Measurements from ENCODE around the gene GRID1. TPM values are rescaled to one million over a fixed set of nuclear protein-coding genes. Genes with fewer than 3 reads are reported as not detected.

GRID1 gene
- total RNA-seq, 2 experiments from 2014 or later = not detected

- ChIA-PET POLR2A (no interaction called here), CTCF (no interaction called here)
- no peaks in the 10 kb centered on the region for H3K27me3 Mint-ChIP-seq
Measured at GRCh38 chr10:85647741-85648140, 718.9 kb downstream of the GRID1 start.

GRCh38 chr10:85645926-85646711 lies 720.5 kb downstream of the GRID1 start:
- no peak for DNase-seq
- Mint-ChIP-seq H3K27ac (no peak overlapping the region), H3K27me3 (no peaks in the 10 kb centered on the region), H3K4me1 (no peaks in the 10 kb centered on the region), H3K9me3 (no peaks in the 10 kb centered on the region), H3K4me3 (no peak overlapping the region), H3K36me3 (ENCODE audit: low read depth) (no peaks in the 10 kb centered on the region)
- ChIA-PET CTCF (no interaction called here), POLR2A (no interaction called here)

More at GRCh38 chr10:85647741-85648140, 718.9 kb downstream of the GRID1 start:
- Mint-ChIP-seq H3K4me1 (no peaks in the 10 kb centered on the region), H3K4me3 (no peak overlapping the region), H3K27ac (no peak overlapping the region), H3K9me3 (no peaks in the 10 kb centered on the region), H3K36me3 (ENCODE audit: low read depth) (no peaks in the 10 kb centered on the region)
- DNase-seq = no peak

DNA sequence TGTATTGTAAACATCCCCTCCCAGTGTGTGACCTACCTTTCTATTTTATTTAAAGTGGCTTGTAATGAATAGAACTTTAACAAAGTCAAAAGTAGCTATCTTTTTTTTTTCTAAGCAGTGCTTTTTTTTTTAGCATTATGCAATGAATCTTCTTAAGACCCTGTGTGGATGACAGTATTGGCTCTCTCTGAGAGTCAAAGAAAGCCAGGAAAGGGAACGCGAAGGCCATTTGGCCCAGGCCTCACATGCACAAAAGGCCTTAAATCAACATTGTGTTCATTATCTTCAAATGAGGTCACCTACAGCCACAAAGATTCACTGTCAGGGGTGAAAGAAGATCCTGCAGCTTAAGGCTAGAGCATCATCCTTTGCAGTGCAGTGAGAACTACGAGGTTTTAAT lies 721.5 kb downstream of the GRID1 start:
- Mint-ChIP-seq H3K27ac (no peak overlapping the region), H3K4me3 (no peak overlapping the region), H3K9me3 (no peaks in the 10 kb centered on the region), H3K36me3 (ENCODE audit: low read depth) (no peaks in the 10 kb centered on the region), H3K27me3 (no peaks in the 10 kb centered on the region), H3K4me1 (no peaks in the 10 kb centered on the region)
- CTCF ChIA-PET = interaction anchor here (0.7 to 0.8 kb wide), 2 partner anchors 31 to 685 kb away, joined by 3 read pairs; no protein-coding TSS in a partner anchor
- POLR2A ChIA-PET = no interaction called here
- DNase-seq = no peak

DNA sequence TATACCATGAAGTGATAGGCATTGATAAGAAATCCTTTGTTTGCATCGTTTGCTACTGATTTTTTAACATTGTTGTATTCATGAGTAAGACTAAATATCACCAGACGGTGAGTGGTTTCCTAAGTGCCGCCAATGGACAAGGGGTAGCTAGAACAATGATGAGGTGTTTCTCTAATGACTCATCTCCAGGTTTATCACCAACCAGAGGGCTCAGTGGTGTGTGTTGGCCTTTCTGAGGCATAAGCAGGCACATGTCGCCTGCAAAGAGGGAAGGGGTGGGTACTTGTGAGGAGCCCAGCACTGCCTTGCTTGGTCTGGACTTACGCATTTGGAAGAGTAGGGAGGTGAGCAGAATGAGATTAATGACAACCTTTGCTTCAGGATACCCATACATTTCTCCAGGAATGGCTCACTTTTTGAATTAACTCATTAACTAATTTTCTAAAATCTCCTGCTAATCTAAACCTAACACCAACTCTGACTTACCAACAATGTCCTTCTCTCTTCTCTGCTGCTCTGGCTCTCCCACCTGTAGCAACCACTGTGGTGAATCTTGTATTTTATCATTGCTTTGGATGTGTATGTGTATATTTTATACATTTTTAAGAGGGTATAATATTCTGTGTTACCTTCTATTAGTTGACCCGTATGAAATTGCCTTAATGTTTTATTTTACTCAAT lies 722.6 kb downstream of the GRID1 start:
- no peak overlapping the region for H3K4me3 Mint-ChIP-seq
- POLR2A ChIA-PET = no interaction called here
- no peaks in the 10 kb centered on the region for H3K9me3 Mint-ChIP-seq
- no peaks in the 10 kb centered on the region for H3K27me3 Mint-ChIP-seq
- no peak for DNase-seq
- CTCF ChIA-PET = interaction anchor here (0.8 kb wide), 1 partner anchor 30 kb away, joined by 3 read pairs; no protein-coding TSS in a partner anchor
- H3K36me3 Mint-ChIP-seq (ENCODE audit: low read depth) = no peaks in the 10 kb centered on the region
- no peak overlapping the region for H3K27ac Mint-ChIP-seq
- no peaks in the 10 kb centered on the region for H3K4me1 Mint-ChIP-seq

GRCh38 chr10:85643171-85643844 lies 723.3 kb downstream of the GRID1 start:
- CTCF ChIA-PET = no interaction called here

DNA sequence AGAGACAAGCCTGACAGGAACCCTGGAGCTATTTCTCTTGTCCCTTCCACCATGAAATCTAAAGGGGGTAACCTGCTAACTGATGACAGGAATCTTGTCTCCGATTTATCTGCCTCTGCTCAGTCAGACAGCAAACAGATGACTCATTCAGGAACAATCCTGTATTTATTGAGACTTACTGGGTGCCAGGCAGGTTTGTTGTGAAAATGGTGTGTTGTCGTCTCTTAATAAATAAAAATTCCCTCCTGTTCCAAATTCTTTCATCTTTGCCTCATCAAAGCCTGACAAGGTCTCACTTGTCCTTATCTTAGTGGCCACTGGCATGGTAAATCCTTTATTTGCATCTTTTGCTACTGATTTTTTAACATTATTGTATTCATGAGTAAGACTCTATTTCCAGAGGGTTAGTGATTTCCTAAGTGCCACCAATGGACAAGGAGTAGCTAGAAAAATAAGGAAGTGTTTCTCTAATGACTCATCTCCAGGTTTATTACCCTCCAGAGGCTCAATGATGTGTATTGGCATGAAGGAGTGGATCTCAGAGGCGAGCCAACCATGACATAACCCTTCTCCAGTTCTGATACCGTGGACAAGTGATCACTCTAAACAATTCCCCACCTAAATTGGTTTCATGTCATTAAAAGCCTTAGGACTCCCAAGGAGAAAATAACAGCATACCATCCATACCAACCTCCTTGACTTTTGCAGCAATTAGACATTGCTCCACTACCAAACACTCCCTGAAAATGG lies 724.0 kb downstream of the GRID1 start:
- no peak overlapping the region for H3K4me3 Mint-ChIP-seq
- CTCF ChIA-PET = no interaction called here
- H3K27me3 Mint-ChIP-seq = no peaks in the 10 kb centered on the region
- H3K36me3 Mint-ChIP-seq (ENCODE audit: low read depth) = no peaks in the 10 kb centered on the region
- DNase-seq = no peak
- H3K27ac Mint-ChIP-seq = no peak overlapping the region
- POLR2A ChIA-PET = no interaction called here
- no peaks in the 10 kb centered on the region for H3K9me3 Mint-ChIP-seq
- no peaks in the 10 kb centered on the region for H3K4me1 Mint-ChIP-seq

More at GRCh38 chr10:85643171-85643844, 723.3 kb downstream of the GRID1 start:
- Mint-ChIP-seq H3K4me1 (no peaks in the 10 kb centered on the region), H3K9me3 (no peaks in the 10 kb centered on the region), H3K4me3 (no peak overlapping the region), H3K27me3 (no peaks in the 10 kb centered on the region), H3K36me3 (ENCODE audit: low read depth) (no peaks in the 10 kb centered on the region), H3K27ac (no peak overlapping the region)
- POLR2A ChIA-PET = no interaction called here
- DNase-seq = no peak

GRCh38 chr10:85642082-85642420 lies 724.5 kb downstream of the GRID1 start:
- H3K27ac Mint-ChIP-seq = no peak overlapping the region

DNA sequence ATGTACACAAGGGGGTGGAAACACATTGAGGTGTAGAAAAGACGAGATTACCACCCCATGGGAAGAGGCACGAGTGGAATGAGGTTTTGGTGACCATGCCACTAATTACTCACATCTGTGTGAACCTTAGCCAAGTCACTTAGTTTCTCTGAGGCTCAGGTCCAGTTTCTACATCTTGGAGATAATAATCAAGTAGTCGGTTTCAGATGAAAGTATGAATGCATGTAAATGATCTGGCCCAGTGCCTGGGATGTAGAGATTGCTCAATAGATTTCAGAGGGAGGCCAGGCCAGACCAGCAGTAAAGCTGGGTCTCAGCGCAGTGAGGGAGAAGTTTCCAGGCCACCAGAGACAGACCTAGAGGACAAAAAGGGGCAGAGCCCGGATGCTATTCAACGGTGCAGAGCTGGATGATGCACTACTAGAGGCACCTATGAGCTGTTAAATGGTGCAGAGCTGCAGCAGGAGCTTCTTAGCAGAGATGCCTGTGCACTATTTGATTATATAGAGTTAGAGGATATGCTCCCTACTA lies 725.1 kb downstream of the GRID1 start:
- CTCF ChIA-PET = no interaction called here
- Mint-ChIP-seq H3K4me1 (no peaks in the 10 kb centered on the region), H3K27me3 (no peaks in the 10 kb centered on the region), H3K27ac (no peak overlapping the region), H3K9me3 (no peaks in the 10 kb centered on the region), H3K36me3 (ENCODE audit: low read depth) (no peaks in the 10 kb centered on the region), H3K4me3 (no peak overlapping the region)
- DNase-seq = no peak
- POLR2A ChIA-PET = no interaction called here

More at GRCh38 chr10:85642082-85642420, 724.5 kb downstream of the GRID1 start:
- POLR2A ChIA-PET = no interaction called here
- H3K36me3 Mint-ChIP-seq (ENCODE audit: low read depth) = no peaks in the 10 kb centered on the region
- H3K4me3 Mint-ChIP-seq = no peak overlapping the region
- CTCF ChIA-PET = no interaction called here
- H3K4me1 Mint-ChIP-seq = no peaks in the 10 kb centered on the region
- H3K9me3 Mint-ChIP-seq = no peaks in the 10 kb centered on the region
- H3K27me3 Mint-ChIP-seq = no peaks in the 10 kb centered on the region
- DNase-seq = no peak

DNA sequence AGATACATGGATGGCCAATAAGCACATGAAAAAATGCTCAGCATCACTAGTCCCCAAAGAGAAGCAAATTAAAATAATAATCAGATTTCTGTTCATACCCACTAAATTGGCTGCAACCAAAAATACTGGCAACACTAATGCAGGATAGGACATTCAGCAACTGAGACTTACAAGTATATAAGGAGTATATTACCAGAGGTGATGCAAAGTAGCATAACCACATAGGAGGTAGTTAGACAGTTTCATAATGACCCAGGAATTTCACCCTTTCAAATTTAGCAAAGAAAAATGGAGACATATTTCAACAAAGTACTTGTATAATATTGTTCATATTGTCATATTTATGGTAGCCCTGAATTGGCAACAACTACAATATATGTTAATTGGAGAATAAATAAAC lies 727.8 kb downstream of the GRID1 start:
- Mint-ChIP-seq H3K9me3 (no peaks in the 10 kb centered on the region), H3K36me3 (ENCODE audit: low read depth) (no peaks in the 10 kb centered on the region), H3K4me1 (no peaks in the 10 kb centered on the region), H3K27ac (no peak overlapping the region), H3K27me3 (no peaks in the 10 kb centered on the region), H3K4me3 (no peak overlapping the region)
- DNase-seq = no peak
- POLR2A ChIA-PET = no interaction called here
- CTCF ChIA-PET = no interaction called here

DNA sequence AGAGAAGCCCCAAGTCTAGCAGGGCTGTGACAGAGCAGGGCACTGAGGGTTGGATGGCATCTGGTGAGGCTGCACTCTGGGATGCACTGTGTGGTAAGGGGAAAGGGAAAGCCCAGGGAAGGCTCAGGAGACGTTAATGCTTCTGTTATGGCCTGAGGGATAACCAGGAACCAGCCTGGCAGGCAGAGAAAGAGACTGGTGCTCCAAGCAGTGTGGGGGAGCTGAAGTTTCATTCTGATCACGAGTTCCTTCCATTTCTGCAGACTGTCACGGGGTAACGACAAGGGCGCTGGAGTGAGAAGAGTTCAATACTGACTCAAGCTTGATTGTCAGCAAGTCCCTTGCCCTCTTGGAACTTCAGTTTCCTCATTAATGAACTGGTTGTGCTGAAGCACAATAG lies 730.9 kb downstream of the GRID1 start:
- Mint-ChIP-seq H3K4me3 (no peak overlapping the region), H3K36me3 (ENCODE audit: low read depth) (no peaks in the 10 kb centered on the region), H3K27me3 (no peaks in the 10 kb centered on the region), H3K27ac (no peak overlapping the region), H3K9me3 (no peaks in the 10 kb centered on the region), H3K4me1 (no peaks in the 10 kb centered on the region)
- no peak for DNase-seq
- POLR2A ChIA-PET = no interaction called here
- CTCF ChIA-PET = no interaction called here

GRCh38 chr10:85624511-85624910 lies 742.1 kb downstream of the GRID1 start:
- no peaks in the 10 kb centered on the region for H3K9me3 Mint-ChIP-seq
- ChIA-PET CTCF (no interaction called here), POLR2A (no interaction called here)
- no peaks in the 10 kb centered on the region for H3K4me1 Mint-ChIP-seq
- H3K27ac Mint-ChIP-seq = no peak overlapping the region
- H3K27me3 Mint-ChIP-seq = no peaks in the 10 kb centered on the region
- no peaks in the 10 kb centered on the region for H3K36me3 Mint-ChIP-seq (ENCODE audit: low read depth)
- no peak overlapping the region for H3K4me3 Mint-ChIP-seq
- DNase-seq = no peak

GRCh38 chr10:85623758-85624157 lies 742.8 kb downstream of the GRID1 start:
- POLR2A ChIA-PET = no interaction called here
- no peak overlapping the region for H3K4me3 Mint-ChIP-seq
- H3K36me3 Mint-ChIP-seq (ENCODE audit: low read depth) = no peaks in the 10 kb centered on the region
- CTCF ChIA-PET = no interaction called here
- no peaks in the 10 kb centered on the region for H3K4me1 Mint-ChIP-seq
- no peak overlapping the region for H3K27ac Mint-ChIP-seq
- H3K9me3 Mint-ChIP-seq = no peaks in the 10 kb centered on the region
- H3K27me3 Mint-ChIP-seq = no peaks in the 10 kb centered on the region
- DNase-seq = no peak

- Mint-ChIP-seq H3K9me3 (no peaks in the 10 kb centered on the region), H3K27me3 (no peaks in the 10 kb centered on the region), H3K27ac (no peak overlapping the region), H3K4me3 (no peak overlapping the region), H3K36me3 (ENCODE audit: low read depth) (no peaks in the 10 kb centered on the region), H3K4me1 (no peaks in the 10 kb centered on the region)
- CTCF ChIA-PET = no interaction called here
- DNase-seq = no peak
- POLR2A ChIA-PET = interaction anchor here (0.6 kb wide), 1 partner anchor 383 kb away, joined by 3 read pairs; no protein-coding TSS in a partner anchor
Measured at GRCh38 chr10:85623342-85623741, 743.3 kb downstream of the GRID1 start.

Measured in activated CD4-positive, alpha-beta memory T cell treated with anti-CD3 and anti-CD28 coated beads, Interleukin-2, amount 10 ng/mL, durations not matched to agents 7 days and 5 days (primary cell).